Endothelial cell of umbilical vein (primary cell): ENCODE measurements around the gene PLB1. TPM values are rescaled to one million over a fixed set of nuclear protein-coding genes. Genes with fewer than 3 reads are reported as not detected.

ENCODE experiments used
- BruUV-seq: library from RNA; stranded (reverse); fragments of 400-500 nt; replicated peaks from 2 replicates; lab custom pipeline; 2021; lab: Mats Ljungman, UMichigan
- CTCF ChIA-PET: fragments of 300-600, 350-600 bp; sonication (Branson Sonifier 250); formaldehyde crosslinking; loops from one replicate; lab custom pipeline; 2021; ENCODE audit warnings: antibody characterized with exemption, inconsistent platforms; lab: Charles Lee
- POLR2A ChIA-PET: fragments of 300-600, 350-600 bp; sonication (Branson Sonifier 250); formaldehyde crosslinking; loops from one replicate; lab custom pipeline; 2021; ENCODE audit warnings: antibody characterized with exemption, inconsistent platforms; lab: Charles Lee
- DNase-seq: peaks from one replicate; pipeline ENCODE4 v3.0.0-alpha.2; 2011; ENCODE audit warnings: low read depth, low spot score
- FAIRE-seq: peaks from 2 replicates; lab custom pipeline; 2011; peaks lifted over from hg19 to GRCh38; lab: Jason Lieb, UNC
- H2AFZ ChIP-seq: 2 replicates; pipeline ENCODE4 v1.6.0; 2012; ENCODE audit warnings: low read depth, low read length, control low read depth, inconsistent platforms
- H3K27ac ChIP-seq: 2 replicates; pipeline ENCODE4 v1.5.1; 2011; ENCODE audit warnings: low read depth, mild to moderate bottlenecking, control low read depth, low read length, moderate library complexity; ENCODE audit not compliant: insufficient read depth
- H3K27me3 ChIP-seq, 2 experiments: 2 replicates each; pipeline versions ENCODE4 v1.6.0 to v1.6.1; 2011; ENCODE audit warnings: low read length in 2 of 2, mixed read lengths in 1 of 2; ENCODE audit not compliant: control insufficient read depth in 2 of 2, insufficient read depth in 2 of 2
- H3K36me3 ChIP-seq, 2 experiments: 2 replicates in 1 of 2; 3 replicates in 1 of 2; pipeline ENCODE4 v1.5.1; 2011; ENCODE audit warnings: low read length in 2 of 2, mild to moderate bottlenecking in 1 of 2, moderate library complexity in 1 of 2; ENCODE audit not compliant: control insufficient read depth in 2 of 2, insufficient read depth in 2 of 2; ENCODE audit errors: extremely low read depth in 1 of 2
- H3K4me1 ChIP-seq: 3 replicates; pipeline ENCODE4 v1.5.1; 2011; ENCODE audit warnings: mild to moderate bottlenecking, low read length; ENCODE audit not compliant: control insufficient read depth, insufficient read depth; ENCODE audit errors: extremely low read depth
- H3K4me2 ChIP-seq: 2 replicates; pipeline ENCODE4 v1.6.1; 2011; ENCODE audit warnings: low read length, control low read depth, mixed read lengths; ENCODE audit not compliant: insufficient read depth
- H3K4me3 ChIP-seq, 3 experiments: fragments of 200-600 bp in 1 of 3; sonication (generic), shearing (Covaris generic) in 1 of 3; replicated peaks in 1 of 3; 2 replicates each; pipeline ENCODE4 v1.5.1; 2011 to 2016; ENCODE audit warnings: control low read depth in 3 of 3, low read length in 3 of 3, mild to moderate bottlenecking in 2 of 3, inconsistent platforms in 1 of 3, low read depth in 1 of 3, moderate library complexity in 1 of 3; ENCODE audit not compliant: insufficient read depth in 1 of 3
- H3K79me2 ChIP-seq: 2 replicates; pipeline ENCODE4 v1.6.0; 2012; ENCODE audit warnings: low read length, inconsistent platforms; ENCODE audit not compliant: control insufficient read depth, insufficient read depth
- H3K9ac ChIP-seq: replicated peaks from 2 replicates; pipeline ENCODE3; 2011; ENCODE audit warnings: low read length, control low read depth; ENCODE audit not compliant: insufficient read depth; ENCODE audit errors: extremely low read depth
- H3K9me1 ChIP-seq: replicated peaks from 3 replicates; pipeline ENCODE4 v1.6.0; 2011; ENCODE audit warnings: mild to moderate bottlenecking, low read length; ENCODE audit not compliant: control insufficient read depth, insufficient read depth; ENCODE audit errors: extremely low read depth
- H3K9me3 ChIP-seq: replicated peaks from 2 replicates; pipeline ENCODE4 v1.5.1; 2012; ENCODE audit warnings: low read length, inconsistent platforms; ENCODE audit not compliant: control insufficient read depth, insufficient read depth
- H4K20me1 ChIP-seq: replicated peaks from 2 replicates; pipeline ENCODE3; 2011; ENCODE audit warnings: mild to moderate bottlenecking, low read length; ENCODE audit not compliant: control insufficient read depth, insufficient read depth; ENCODE audit errors: extremely low read depth
- EZH2 ChIP-seq: IDR thresholded peaks from 2 replicates; pipeline ENCODE4 v1.6.1; 2012; ENCODE audit warnings: borderline replicate concordance, low read depth, mild to moderate bottlenecking, moderate library complexity, low read length, inconsistent platforms; ENCODE audit not compliant: severe bottlenecking
- GATA2 ChIP-seq: IDR thresholded peaks from 2 replicates; pipeline ENCODE4 v1.7.0; 2011; ENCODE audit warnings: low read depth, mild to moderate bottlenecking, moderate library complexity, mixed read lengths, low read length; ENCODE audit not compliant: insufficient read length, insufficient read depth
- dilution Hi-C: fragments of 300-500 bp; cut with MboI; formaldehyde crosslinking; loops from one replicate; pipeline ENCODE4 v1.15.0; 2019; ENCODE audit warnings: low sequenced_read_pairs; ENCODE audit not compliant: extremely low pct_ligation_motif_present
- intact Hi-C: fragments of 100-400 bp; cut with micrococcal nuclease; formaldehyde crosslinking; loops from one replicate; pipeline ENCODE4 v1.10.0; 2022
- polyA plus RNA-seq, 4 experiments: library from polyadenylated mRNA; depleted of rRNA in 3 of 4; stranded (reverse) in 3 of 4; unstranded in 1 of 4; fragments of >200 nt; gene quantifications; 2 replicates each; pipeline versions ENCODE4 v1.2.1 to v1.2.3, GENCODE V29; 2011 to 2012; ENCODE audit warnings: missing spikeins in 1 of 4
- total RNA-seq: library from RNA; stranded (reverse); gene quantifications from 2 replicates; pipeline ENCODE4 v1.2.3, GENCODE V29; 2021
- TF ChIP-seq, protein P1 (sequence below), 2 donors: IDR thresholded peaks; 1 replicate in 1 of 2; 2 replicates in 1 of 2; pipeline ENCODE4 v1.5.1; 2011; ENCODE audit warnings: low read length in 2 of 2, mild to moderate bottlenecking in 2 of 2, moderate library complexity in 2 of 2, control low read depth in 1 of 2, inconsistent platforms in 1 of 2, low read depth in 1 of 2; ENCODE audit not compliant: insufficient read depth in 1 of 2; ENCODE audit errors: extremely low read depth in 1 of 2

PLB1 gene
- total and polyA plus RNA-seq, 2 donors (not counting 3 experiments of a cell fraction or from before 2014, with no cell fraction given): 0.75 to 0.80 TPM

- no peak overlapping the region for H3K4me2 ChIP-seq
- no peaks in the 10 kb centered on the region for H3K36me3 ChIP-seq
- peaks cover 39% of the 10 kb centered on the region for H3K4me1 ChIP-seq
- BruUV-seq: no TSS peak
- peak overlapping the region; percentile 38 for H2AFZ ChIP-seq
- H3K9me1 ChIP-seq: no peaks in the 10 kb centered on the region
- DNase-seq (peak; percentile 40), FAIRE-seq (peak; percentile 44)
- dilution Hi-C loops (no loop called here), intact Hi-C loops (loop anchor here (1.0 to 5.0 kb wide), 2 partner anchors 41 to 55 kb away; no protein-coding TSS in a partner anchor)
- TF ChIP-seq EZH2 (no peak), GATA2 (no peak)
- TF ChIP-seq, protein P1, sequence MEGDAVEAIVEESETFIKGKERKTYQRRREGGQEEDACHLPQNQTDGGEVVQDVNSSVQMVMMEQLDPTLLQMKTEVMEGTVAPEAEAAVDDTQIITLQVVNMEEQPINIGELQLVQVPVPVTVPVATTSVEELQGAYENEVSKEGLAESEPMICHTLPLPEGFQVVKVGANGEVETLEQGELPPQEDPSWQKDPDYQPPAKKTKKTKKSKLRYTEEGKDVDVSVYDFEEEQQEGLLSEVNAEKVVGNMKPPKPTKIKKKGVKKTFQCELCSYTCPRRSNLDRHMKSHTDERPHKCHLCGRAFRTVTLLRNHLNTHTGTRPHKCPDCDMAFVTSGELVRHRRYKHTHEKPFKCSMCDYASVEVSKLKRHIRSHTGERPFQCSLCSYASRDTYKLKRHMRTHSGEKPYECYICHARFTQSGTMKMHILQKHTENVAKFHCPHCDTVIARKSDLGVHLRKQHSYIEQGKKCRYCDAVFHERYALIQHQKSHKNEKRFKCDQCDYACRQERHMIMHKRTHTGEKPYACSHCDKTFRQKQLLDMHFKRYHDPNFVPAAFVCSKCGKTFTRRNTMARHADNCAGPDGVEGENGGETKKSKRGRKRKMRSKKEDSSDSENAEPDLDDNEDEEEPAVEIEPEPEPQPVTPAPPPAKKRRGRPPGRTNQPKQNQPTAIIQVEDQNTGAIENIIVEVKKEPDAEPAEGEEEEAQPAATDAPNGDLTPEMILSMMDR (IDR thresholded peaks at IDR 0.05; ENCODE audit: extremely low read depth in 1 of 2, insufficient read depth in 1 of 2, low read depth in 1 of 2, low read length in 2 of 2): peak in 1 of 2 donors; percentile 30
- no peaks in the 10 kb centered on the region for H3K9me3 ChIP-seq
- ChIA-PET POLR2A (interaction anchor here (0.6 kb wide), 1 partner anchor 40 kb away, joined by 6 read pairs; no protein-coding TSS in a partner anchor), CTCF (interaction anchor here (0.9 to 10.3 kb wide), 5 partner anchors 11 to 145 kb away, joined by 3 to 129 read pairs (median 15); partner anchors contain the start of gene PPP1CB)
- H3K27ac ChIP-seq: no peak overlapping the region
- no peaks in the 10 kb centered on the region for H3K27me3 ChIP-seq
- no peaks in the 10 kb centered on the region for H3K79me2 ChIP-seq
- no peak overlapping the region for H3K4me3 ChIP-seq
- H3K9ac ChIP-seq: no peak overlapping the region
- H4K20me1 ChIP-seq: no peaks in the 10 kb centered on the region
Measured at GRCh38 chr2:28606986-28607441, 111.2 kb downstream of the PLB1 start.
